Stimulated activated CD8-positive, alpha-beta memory T cell treated with anti-CD3 and anti-CD28 coated beads, Interleukin-7, amount 100 ng/mL, for 24 hours (primary cell): ENCODE results near the gene APOL2.
"Not testable (repeated sequence)": the region's sequence is repeated elsewhere in the genome, so short reads cannot be mapped to it uniquely, and the experiment has no call there.

ENCODE experiments used
- DNase-seq: peaks from one replicate; pipeline ENCODE4 v3.0.0-alpha.2; 2020; ENCODE audit warnings: low read depth

The APOL2 gene

GRCh38 chr22:36263216-36263673, 23.9 kb upstream of the APOL2 start:
- DNase-seq: not testable (repeated sequence)

- not testable (repeated sequence) for DNase-seq
Measured at GRCh38 chr22:36262307-36262706, 23.0 kb upstream of the APOL2 start.

- not testable (repeated sequence) for DNase-seq
Measured at GRCh38 chr22:36261675-36262074, 22.3 kb upstream of the APOL2 start.

GRCh38 chr22:36259615-36260300, 20.4 kb upstream of the APOL2 start:
- DNase-seq: no peak

GRCh38 chr22:36258701-36259614, 19.6 kb upstream of the APOL2 start:
- DNase-seq: no peak

GRCh38 chr22:36257948-36258670, 18.8 kb upstream of the APOL2 start:
- no peak for DNase-seq

- no peak for DNase-seq
Measured at GRCh38 chr22:36257308-36257707, 18.0 kb upstream of the APOL2 start.

GRCh38 chr22:36256478-36256877, 17.2 kb upstream of the APOL2 start:
- no peak for DNase-seq

GRCh38 chr22:36255572-36255971, 16.2 kb upstream of the APOL2 start:
- DNase-seq: not testable (repeated sequence)

- DNase-seq: no peak
Measured at GRCh38 chr22:36253523-36254490, 14.5 kb upstream of the APOL2 start.

GRCh38 chr22:36252754-36253522, 13.6 kb upstream of the APOL2 start, which contains the start of gene APOL1:
TSS of gene APOL1 (plus strand) at chr22:36253133. CDS start at chr22:36254956, 1,823 bp downstream.
- no peak for DNase-seq

- not testable (repeated sequence) for DNase-seq
Measured at GRCh38 chr22:36251979-36252608, 12.8 kb upstream of the APOL2 start.

GRCh38 chr22:36250292-36250960, 11.1 kb upstream of the APOL2 start:
- DNase-seq: not testable (repeated sequence)

- DNase-seq: no peak
Measured at GRCh38 chr22:36249160-36249559, 9.8 kb upstream of the APOL2 start.

- no peak for DNase-seq
Measured at GRCh38 chr22:36247955-36248354, 8.6 kb upstream of the APOL2 start.

- DNase-seq: no peak
Measured at GRCh38 chr22:36246718-36247117, 7.4 kb upstream of the APOL2 start.

- no peak for DNase-seq
Measured at GRCh38 chr22:36245805-36246356, 6.6 kb upstream of the APOL2 start.

- no peak for DNase-seq
Measured at GRCh38 chr22:36244522-36245391, 5.4 kb upstream of the APOL2 start.
